Right lung (tissue), 5 donors: Measurements from ENCODE around the gene LHB. TPM values are rescaled to one million over a fixed set of nuclear protein-coding genes. Genes with fewer than 3 reads are reported as not detected.

Source experiments
- DNase-seq, 2 donors: peaks; one replicate each; pipeline ENCODE4 v3.0.0-alpha.2; 2013
- polyA plus RNA-seq, 5 donors: library from polyadenylated mRNA; unstranded; fragments of 120-200 nt; gene quantifications; one replicate each; pipeline versions ENCODE4 v1.2.1 to v1.2.3, GENCODE V29; 2013; ENCODE audit warnings: inconsistent platforms in 1 of 5, low replicate concordance in 1 of 5; ENCODE audit not compliant: insufficient read length in 5 of 5, insufficient read depth in 1 of 5

LHB gene
- polyA plus RNA-seq, 5 donors, result 0.23 TPM; not detected in 4

GRCh38 chr19:49014123-49014869 lies 2.6 kb downstream of the LHB start:
- DNase-seq, result no peak

GRCh38 chr19:49011194-49011593 lies 5.7 kb downstream of the LHB start:
- DNase-seq, result no peak

- no peak for DNase-seq
Measured at GRCh38 chr19:49010453-49010852, 6.4 kb downstream of the LHB start.

DNA sequence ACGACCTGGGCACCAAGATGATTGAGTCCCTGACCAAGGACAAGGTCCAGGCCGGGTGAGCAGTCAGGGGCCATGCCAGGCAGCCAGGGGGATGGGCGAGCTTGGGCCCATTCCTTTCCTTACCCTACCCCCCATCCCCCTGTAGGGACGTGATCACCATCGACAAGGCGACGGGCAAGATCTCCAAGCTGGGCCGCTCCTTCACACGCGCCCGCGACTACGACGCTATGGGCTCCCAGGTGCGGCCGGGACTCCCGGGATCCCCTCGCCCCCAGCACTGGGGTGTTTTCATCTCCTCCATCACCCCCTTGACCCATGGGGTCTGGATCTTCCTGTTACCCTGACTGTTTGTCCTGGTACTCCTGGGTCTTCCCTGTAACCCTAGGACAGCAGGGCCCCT lies 7.1 kb downstream of the LHB start:
- DNase-seq, result no peak

- DNase-seq, result no peak
Measured at GRCh38 chr19:49006905-49007304, 10.0 kb downstream of the LHB start.

DNA sequence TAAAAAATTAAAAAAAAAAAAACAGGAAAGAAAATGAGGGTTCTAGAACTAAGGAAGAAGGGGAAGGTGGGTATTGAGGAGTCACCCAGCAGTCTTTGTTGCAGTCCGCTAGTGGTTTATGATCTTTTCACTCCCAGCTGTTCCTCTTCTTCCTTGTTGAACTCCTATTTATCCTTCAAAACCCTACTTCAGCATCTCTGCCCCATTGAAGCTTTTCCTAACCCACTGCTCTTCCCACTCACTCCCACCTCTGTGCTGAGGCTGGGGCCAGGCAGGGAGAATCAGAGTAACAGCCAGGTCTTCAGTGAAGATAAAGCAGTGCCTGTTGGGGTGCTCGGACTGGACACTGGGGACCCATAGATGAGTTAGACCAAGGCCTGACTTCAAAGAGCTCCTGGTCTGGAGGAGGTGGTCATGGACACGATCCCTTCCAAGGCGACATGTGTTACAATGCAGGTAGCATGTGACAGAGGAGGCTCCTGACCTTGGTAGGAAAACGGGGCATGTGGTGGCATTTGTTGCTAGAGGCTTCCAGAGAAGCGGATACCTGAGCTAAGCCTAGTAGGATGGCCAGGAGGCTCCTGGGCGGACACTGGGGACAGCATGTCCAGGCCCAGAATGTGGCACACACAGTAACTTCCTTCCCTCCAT lies 11.8 kb downstream of the LHB start:
- no peak for DNase-seq

DNA sequence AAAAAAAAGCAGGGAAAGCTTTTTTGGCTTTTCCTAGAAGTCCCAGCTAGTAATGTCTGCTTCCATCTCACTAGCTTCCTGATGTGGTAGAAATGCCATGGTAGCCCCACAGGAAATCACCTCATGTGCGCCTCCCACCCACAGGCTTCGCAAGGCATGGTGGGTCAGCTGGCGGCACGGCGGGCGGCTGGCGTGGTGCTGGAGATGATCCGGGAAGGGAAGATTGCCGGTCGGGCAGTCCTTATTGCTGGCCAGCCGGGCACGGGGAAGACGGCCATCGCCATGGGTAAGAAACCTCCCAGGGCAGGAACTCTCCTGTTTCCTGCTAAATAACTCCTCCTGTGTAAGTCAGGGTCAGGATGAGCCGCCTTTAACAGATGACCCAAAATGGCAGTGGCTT lies 12.8 kb downstream of the LHB start:
- DNase-seq, result no peak

DNA sequence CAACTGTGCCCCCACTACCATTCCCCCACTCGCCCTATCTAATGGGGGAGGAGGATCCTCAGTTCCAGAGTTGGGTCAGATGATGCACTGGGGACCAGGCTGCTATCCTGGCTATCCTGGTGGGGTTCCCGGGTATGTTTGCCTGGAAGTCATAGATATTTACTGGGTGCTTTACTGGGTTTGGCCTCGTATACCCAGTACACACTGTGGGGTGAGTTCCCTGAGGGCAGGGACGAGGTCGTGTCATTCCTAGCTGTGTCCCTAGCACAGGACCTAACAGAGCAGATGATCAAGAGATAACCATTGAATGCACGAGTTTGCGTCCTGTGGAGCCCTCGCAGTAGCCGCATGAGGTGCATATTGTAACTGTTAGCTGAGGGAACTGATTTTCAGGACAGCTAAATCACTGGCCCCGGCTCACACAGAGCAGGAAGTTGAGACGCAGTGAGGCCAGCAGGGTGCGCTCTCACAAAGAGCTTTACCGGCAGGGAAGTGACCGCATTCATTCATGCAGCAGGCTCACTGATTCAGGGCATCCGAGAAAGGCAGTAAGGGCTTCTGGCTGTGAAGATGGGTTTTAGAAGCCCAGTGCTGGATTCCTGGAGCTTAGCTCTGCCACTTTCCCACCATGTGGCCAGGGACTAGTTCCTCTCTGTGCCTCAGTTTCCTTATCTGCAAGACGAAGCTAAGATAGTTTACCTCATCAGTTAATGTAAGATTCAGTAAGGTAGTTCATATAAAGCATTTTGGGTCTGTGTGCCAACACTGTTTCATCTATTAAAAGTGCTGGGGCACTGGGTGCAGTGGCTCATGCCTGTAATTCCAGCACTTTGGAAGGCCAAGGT lies 17.2 kb downstream of the LHB start:
- no peak for DNase-seq

GRCh38 chr19:48997972-48998371 lies 18.9 kb downstream of the LHB start:
- DNase-seq, result no peak

DNA sequence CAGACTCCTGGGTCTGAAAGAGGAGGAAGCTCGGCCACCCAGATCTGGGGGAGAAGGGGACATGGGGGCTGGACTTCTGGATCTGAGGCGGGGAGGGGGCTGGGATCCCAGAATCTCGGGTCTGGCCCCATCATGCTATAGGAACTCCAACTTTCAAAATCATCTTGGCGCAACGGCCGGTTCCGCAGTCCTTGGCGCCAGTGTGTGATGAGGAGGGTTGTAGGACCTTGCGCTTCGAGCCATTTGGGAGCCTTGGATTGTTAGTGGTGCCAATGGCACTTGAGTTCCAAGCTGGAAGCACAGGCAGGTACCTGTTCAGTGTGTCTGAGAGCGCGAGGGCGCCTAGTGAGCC lies 22.9 kb downstream of the LHB start:
- DNase-seq, result no peak

DNA sequence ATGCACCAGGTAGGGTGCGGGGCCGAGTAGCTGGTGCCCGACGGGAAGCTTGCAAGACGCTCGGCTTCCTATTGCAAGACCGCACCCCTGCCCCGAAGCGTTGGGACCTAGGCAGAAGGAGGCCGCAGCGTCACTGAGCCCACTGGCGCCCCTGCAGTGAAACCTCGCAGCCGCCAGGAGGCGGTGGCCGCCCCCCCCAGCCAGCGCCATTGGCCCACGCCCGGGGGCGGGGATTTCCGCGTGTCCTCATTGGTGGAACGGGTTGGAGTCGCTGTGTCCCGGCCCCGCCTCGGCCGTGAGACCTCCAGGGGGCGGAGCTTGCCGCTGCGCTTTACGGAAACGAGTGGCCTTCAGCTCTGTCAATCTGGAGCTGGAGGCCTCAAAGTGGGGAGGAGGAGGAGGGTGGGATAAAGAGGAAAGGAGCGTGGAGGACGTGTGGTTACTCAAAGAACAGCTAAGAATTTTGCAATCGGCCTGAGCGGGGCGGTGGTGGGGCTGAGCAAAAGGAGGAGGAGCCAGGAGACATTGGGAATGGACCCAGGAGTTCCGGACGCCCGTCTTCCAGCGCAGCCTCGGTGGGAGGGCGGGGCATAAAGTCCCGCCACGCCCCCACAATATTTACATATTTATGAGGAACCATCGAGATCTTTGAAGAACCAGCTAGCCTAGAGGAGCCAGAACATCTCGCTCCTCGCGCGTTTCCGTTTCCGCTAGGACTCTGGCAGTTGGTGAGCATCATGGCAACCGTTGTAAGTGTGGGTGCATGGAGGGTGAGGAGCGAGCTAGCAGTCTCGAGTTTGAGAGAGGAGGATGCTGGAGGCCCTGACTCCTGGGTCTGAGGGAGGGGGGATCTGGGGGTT lies 23.5 kb downstream of the LHB start, which contains the start of the genes GYS1 and RUVBL2:
TSS of gene GYS1 (minus strand) at position 135 of the 860 bp plus-strand sequence. CDS start 197 bp downstream, outside the sequence.
TSS of gene RUVBL2 (plus strand) at position 713 of the 860 bp plus-strand sequence. CDS start at position 738, 25 bp downstream.
- peak; percentile 100 for DNase-seq

DNA sequence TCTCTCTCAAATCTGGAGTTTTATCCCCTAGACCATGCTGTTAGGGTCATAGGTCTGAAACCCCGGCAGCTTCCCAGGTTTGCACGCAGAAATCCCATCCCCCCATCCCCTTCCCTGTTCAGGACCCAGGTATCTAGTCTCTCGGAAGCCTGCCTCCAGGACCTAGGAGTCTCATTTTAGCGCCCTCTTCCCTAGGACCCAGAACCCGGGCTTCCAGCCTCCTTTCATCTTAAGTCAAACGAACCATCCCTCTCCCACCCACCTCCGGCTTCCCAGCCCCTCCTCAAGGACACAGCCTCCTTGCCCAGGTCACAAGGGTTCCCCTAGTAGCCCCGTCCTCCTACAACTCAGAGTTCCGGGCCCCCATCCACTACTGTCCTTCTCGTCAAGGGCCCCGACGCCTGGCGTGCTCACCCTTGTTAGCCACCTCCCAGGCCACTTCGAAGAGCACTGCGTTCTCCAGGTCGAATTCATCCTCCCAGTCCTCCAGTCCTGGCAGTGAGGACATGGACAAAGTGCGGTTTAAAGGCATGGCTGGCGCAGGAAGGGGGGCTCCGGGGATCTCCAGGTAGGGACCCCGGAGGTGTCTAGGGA lies 24.2 kb downstream of the LHB start:
- DNase-seq, result no peak

DNA sequence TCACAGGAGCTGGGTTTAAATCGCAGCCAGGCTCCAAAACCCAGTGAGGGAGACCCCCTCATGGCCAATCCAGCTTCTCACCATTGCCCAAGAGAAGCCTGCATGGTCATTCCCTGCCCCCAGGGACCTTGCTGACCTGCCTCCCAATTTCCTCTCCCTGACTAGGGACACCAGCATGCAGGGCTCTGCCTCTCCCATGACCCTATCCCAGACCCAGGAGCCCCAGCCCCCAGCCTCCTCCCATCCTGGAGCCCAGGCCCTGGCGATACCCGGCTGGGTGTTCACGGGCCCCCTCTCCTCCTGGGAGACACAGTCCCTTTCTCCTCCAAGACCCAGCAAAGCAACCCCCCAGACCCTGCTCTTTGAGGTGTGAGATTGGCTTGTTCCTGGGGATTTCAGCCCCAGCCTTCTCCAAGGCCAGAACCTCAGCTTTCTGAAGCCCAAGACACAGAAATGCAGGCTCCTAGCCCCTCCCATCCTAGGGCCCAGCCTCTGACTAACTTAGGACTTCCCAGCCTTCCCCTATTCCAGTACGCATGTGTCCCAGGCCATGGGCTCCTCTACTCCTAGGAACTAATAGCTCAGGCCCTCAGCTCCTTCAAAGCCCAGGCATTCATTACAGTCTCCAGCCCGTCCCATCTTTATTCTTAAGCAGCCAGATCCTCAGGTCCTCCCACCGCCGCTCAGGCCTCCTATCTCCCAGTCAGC lies 24.9 kb downstream of the LHB start:
- DNase-seq, result peak; percentile 27 to 61

DNA sequence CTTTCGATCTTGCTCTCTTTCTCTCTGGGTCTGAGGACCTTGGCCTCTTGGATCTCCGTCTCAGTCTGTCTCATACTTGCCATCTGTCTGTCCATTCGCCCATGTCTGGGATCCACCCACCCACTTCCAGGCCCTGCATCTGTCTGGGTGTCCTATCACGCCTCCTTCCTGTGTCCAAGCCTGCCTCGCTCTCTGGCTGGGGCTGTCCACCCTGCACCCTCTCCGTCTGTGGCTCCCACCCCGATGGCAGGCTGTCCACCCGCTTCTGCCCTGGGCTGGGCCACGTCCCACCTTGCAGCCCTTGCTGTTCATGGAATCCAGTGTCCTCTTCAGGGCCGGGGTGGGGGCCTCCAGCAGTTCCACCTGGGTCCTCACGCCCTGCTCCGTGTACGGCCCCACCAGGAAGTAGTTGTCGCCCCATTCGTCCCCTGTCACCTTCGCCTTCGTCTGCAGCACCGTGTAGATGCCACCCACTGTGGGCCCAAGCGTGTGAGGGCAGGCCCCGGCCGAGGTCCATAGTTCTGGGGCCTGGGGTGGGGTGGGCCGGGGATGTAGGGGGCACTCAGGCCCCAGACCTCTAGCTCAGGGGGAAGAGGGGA lies 25.8 kb downstream of the LHB start:
- DNase-seq, result no peak

DNA sequence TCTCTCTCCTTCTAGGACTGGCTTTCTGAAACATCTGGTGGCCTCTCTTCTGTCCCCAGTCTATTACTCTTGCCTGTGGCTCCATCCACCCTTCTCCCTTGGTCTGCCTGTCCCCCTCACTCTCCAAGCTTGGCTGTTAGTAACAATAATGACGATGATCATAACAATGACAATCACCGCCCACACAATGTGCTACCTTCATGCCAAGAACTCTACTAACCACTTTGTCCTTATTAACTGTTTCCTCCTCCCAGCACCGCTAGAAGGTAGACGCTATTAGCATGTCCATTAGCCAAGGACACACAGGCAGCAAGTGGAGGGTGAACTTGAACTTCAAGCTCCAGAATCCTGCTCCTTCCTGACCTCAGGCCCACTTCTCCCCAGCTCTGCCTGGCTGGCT lies 26.5 kb downstream of the LHB start:
- DNase-seq, result no peak

GRCh38 chr19:48989701-48990291 lies 27.1 kb downstream of the LHB start:
- no peak for DNase-seq

DNA sequence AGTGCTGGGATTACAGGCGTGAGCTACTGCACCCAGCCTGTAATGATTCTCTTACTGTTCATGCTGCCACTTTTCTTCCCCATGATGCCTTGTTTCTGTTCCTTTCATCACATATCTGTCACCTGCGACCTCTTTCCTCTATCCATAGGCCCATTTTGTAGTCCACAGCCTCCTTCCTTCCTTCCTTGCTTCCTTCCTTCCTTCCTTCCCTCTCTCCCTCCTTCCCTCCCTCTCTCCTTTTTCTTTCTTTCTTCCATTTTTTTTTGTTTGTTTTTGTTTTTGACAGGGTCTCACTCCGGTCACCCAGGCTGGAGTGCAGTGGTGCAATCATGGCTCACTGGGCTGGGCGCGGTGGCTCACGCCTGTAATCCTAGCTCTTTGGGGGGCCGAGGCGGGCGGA lies 28.0 kb downstream of the LHB start:
- no peak for DNase-seq

- no peak for DNase-seq
Measured at GRCh38 chr19:48988286-48988685, 28.6 kb downstream of the LHB start.

- no peak for DNase-seq
Measured at GRCh38 chr19:48987323-48987722, 29.6 kb downstream of the LHB start.

DNA sequence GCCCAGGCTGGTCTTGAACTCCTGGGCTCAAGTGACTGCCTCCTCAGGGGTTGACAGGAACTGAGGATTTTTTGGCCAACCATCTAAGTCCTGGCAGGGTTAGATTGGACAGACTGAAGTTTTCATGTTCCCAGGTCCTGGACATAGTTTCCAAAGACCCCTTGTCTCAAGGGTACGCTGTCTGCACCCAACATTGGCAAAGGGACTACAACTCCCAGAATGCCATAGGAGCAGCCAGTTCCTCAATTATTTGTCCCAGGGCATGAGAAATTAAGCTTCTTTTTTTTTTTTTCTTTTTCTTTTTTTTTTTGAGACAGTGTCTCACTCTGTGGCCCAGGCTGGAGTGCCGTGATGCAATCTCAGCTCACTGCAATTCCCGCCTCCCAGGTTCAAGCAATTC lies 30.7 kb downstream of the LHB start:
- DNase-seq, result no peak
